SK-N-SH (cell line): ENCODE results near the gene MAD1L1. TPM values are rescaled to one million over a fixed set of nuclear protein-coding genes. Genes with fewer than 3 reads are reported as not detected.

Experiments
- CTCF ChIA-PET: fragments of 300-600, 350-600 bp; formaldehyde crosslinking; extraction: SDS; loops from one replicate; lab custom pipeline; 2021; lab: Yijun Ruan, JAX
- POLR2A ChIA-PET: fragments of 350-600 bp; sonication (Branson Sonifier 250); formaldehyde crosslinking; extraction: SDS; loops from one replicate; lab custom pipeline; 2020; ENCODE audit warnings: antibody characterized with exemption, inconsistent platforms; lab: Yijun Ruan, JAX
- DNase-seq: peaks from one replicate; pipeline ENCODE4 v3.0.0; 2012
- H2AFZ ChIP-seq: fragments of 200-600 bp; sonication (generic); 2 replicates; pipeline ENCODE4 v1.8.1; 2016; ENCODE audit warnings: antibody characterized with exemption, mild to moderate bottlenecking, low read depth
- H3F3A ChIP-seq: fragments of 200-600 bp; sonication (generic); replicated peaks from 2 replicates; pipeline ENCODE3; 2016; ENCODE audit warnings: antibody characterized with exemption, mild to moderate bottlenecking; ENCODE audit not compliant: insufficient read depth
- H3K27ac ChIP-seq, 2 experiments: fragments of 200-500 bp in 1 of 2; fragments of 200-600 bp in 1 of 2; sonication (Bioruptor generic) in 1 of 2; sonication (generic), shearing (Covaris generic) in 1 of 2; 2 replicates each; pipeline versions ENCODE4 v1.5.1 to v1.6.1; 2014 to 2016; ENCODE audit warnings: low read depth in 2 of 2, inconsistent platforms in 1 of 2, low read length in 1 of 2, mild to moderate bottlenecking in 1 of 2, mixed read lengths in 1 of 2
- H3K27me3 ChIP-seq: fragments of 200-600 bp; sonication (generic), shearing (Covaris generic); 2 replicates; pipeline ENCODE4 v1.6.1; 2016; ENCODE audit warnings: mixed run types; ENCODE audit not compliant: insufficient read depth
- H3K36me3 ChIP-seq, 2 experiments: fragments of 200-500 bp in 1 of 2; fragments of 200-600 bp in 1 of 2; sonication (Bioruptor generic) in 1 of 2; sonication (generic) in 1 of 2; replicated peaks in 1 of 2; 2 replicates each; pipeline versions ENCODE3 to v1.5.1; 2014 to 2016; ENCODE audit warnings: low read length in 1 of 2, mild to moderate bottlenecking in 1 of 2; ENCODE audit not compliant: insufficient read depth in 2 of 2, control insufficient read depth in 1 of 2
- H3K4me1 ChIP-seq, 2 experiments: fragments of 200-500 bp in 1 of 2; fragments of 200-600 bp in 1 of 2; sonication (Bioruptor generic) in 1 of 2; sonication (generic), shearing (Covaris generic) in 1 of 2; 2 replicates each; pipeline versions ENCODE4 v1.5.1 to v1.6.1; 2014 to 2016; ENCODE audit warnings: low read depth in 1 of 2, low read length in 1 of 2, mixed run types in 1 of 2; ENCODE audit not compliant: insufficient read depth in 2 of 2, control insufficient read depth in 1 of 2
- H3K4me2 ChIP-seq: fragments of 200-600 bp; sonication (generic), shearing (Covaris generic); 2 replicates; pipeline ENCODE4 v1.6.1; 2017; ENCODE audit warnings: mixed run types
- H3K4me3 ChIP-seq, 2 experiments: fragments of 200-500 bp in 1 of 2; fragments of 200-600 bp in 1 of 2; sonication (Bioruptor generic) in 1 of 2; sonication (generic), shearing (Covaris generic) in 1 of 2; 2 replicates each; pipeline versions ENCODE4 v1.5.1 to v1.8.1; 2014 to 2016; ENCODE audit warnings: low read depth in 2 of 2, inconsistent platforms in 1 of 2, low read length in 1 of 2, mild to moderate bottlenecking in 1 of 2, mixed read lengths in 1 of 2, moderate library complexity in 1 of 2
- H3K79me2 ChIP-seq: fragments of 200-600 bp; sonication (generic); 2 replicates; pipeline ENCODE4 v1.8.1; 2017; ENCODE audit warnings: mild to moderate bottlenecking; ENCODE audit not compliant: insufficient read depth
- H3K9ac ChIP-seq: fragments of 200-600 bp; sonication (generic); 2 replicates; pipeline ENCODE4 v1.6.1; 2017; ENCODE audit warnings: mixed run types
- H3K9me2 ChIP-seq: fragments of 200-600 bp; sonication (generic); 2 replicates; pipeline ENCODE4 v1.6.1; 2017; ENCODE audit warnings: mixed run types
- H3K9me3 ChIP-seq: fragments of 200-600 bp; sonication (generic); 2 replicates; pipeline ENCODE4 v1.6.1; 2017; ENCODE audit warnings: mixed run types, mild to moderate bottlenecking, moderate library complexity
- H4K20me1 ChIP-seq: fragments of 200-600 bp; sonication (generic); 2 replicates; pipeline ENCODE4 v1.6.1; 2017; ENCODE audit warnings: mild to moderate bottlenecking, mixed run types; ENCODE audit not compliant: insufficient read depth
- CHD2 ChIP-seq: fragments of 150-350 bp; IDR thresholded peaks from 2 replicates; pipeline ENCODE4 v1.6.1; 2018; ENCODE audit warnings: low read length; ENCODE audit not compliant: partially characterized antibody
- ELF1 ChIP-seq: IDR thresholded peaks from 2 replicates; pipeline ENCODE4 v1.4.0; 2012
- EP300 ChIP-seq, 2 experiments: IDR thresholded peaks; 2 replicates each; pipeline versions ENCODE4 v1.4.0 to v1.6.1; 2012; ENCODE audit warnings: borderline replicate concordance in 1 of 2, low read depth in 1 of 2, low read length in 1 of 2
- FOXJ3 ChIP-seq: sonication (generic); formaldehyde crosslinking; IDR thresholded peaks from 2 replicates; pipeline ENCODE4 v1.5.1; 2020; ENCODE audit warnings: mild to moderate bottlenecking, missing genetic modification reagents
- FOXM1 ChIP-seq: IDR thresholded peaks from 2 replicates; pipeline ENCODE4 v1.4.0; 2012; ENCODE audit warnings: low read depth, mild to moderate bottlenecking
- GATA2 ChIP-seq: sonication (generic); formaldehyde crosslinking; IDR thresholded peaks from 2 replicates; pipeline ENCODE4 v1.5.0; 2020; ENCODE audit warnings: mild to moderate bottlenecking, missing genetic modification reagents
- PBX3 ChIP-seq: IDR thresholded peaks from 2 replicates; pipeline ENCODE4; 2012
- POLR2AphosphoS5 ChIP-seq: IDR thresholded peaks from 2 replicates; pipeline ENCODE4 v1.6.1; 2012; ENCODE audit warnings: low read depth, low read length
- RAD21 ChIP-seq: IDR thresholded peaks from 2 replicates; pipeline ENCODE4 v1.6.1; 2012; ENCODE audit warnings: mild to moderate bottlenecking, low read length
- RCOR1 ChIP-seq: fragments of 150-350 bp; IDR thresholded peaks from 2 replicates; pipeline ENCODE4 v1.6.1; 2017; ENCODE audit warnings: antibody characterized with exemption, low read length
- REST ChIP-seq: IDR thresholded peaks from 2 replicates; pipeline ENCODE4 v1.6.1; 2012; ENCODE audit warnings: mild to moderate bottlenecking, low read depth, low read length, moderate library complexity
- SIN3A ChIP-seq: IDR thresholded peaks from 2 replicates; pipeline ENCODE4 v1.6.1; 2012; ENCODE audit warnings: low read depth, mild to moderate bottlenecking, low read length, moderate library complexity, borderline replicate concordance
- SMC3 ChIP-seq: IDR thresholded peaks from 2 replicates; pipeline ENCODE4 v1.6.1; 2012; ENCODE audit warnings: low read depth, low read length, improper control_type of control experiment
- TEAD4 ChIP-seq: IDR thresholded peaks from 2 replicates; pipeline ENCODE4 v1.4.0; 2012; ENCODE audit warnings: mild to moderate bottlenecking, borderline replicate concordance; ENCODE audit not compliant: insufficient read depth
- YY1 ChIP-seq: IDR thresholded peaks from 2 replicates; pipeline ENCODE4 v1.4.0; 2012; ENCODE audit warnings: low read depth, mild to moderate bottlenecking
- WGBS: methylation state at CpG from one replicate; pipeline ENCODE4 v1.1.6; 2017; ENCODE audit warnings: low lambda C conversion rate; 5-methylcytosine and 5-hydroxymethylcytosine counted together
- polyA plus RNA-seq, 3 experiments: library from polyadenylated mRNA; depleted of rRNA; stranded (reverse); fragments of >200 nt; gene quantifications; 2 replicates each; pipeline ENCODE4 v1.2.3, GENCODE V29; 2012

The MAD1L1 gene
- polyA plus RNA-seq, 1 of the 3 experiments (the other 2 are of a cell fraction): 46.2 TPM

GRCh38 chr7:2230882-2231281 lies 1.9 kb downstream of the MAD1L1 start (continued):
- TF ChIP-seq RCOR1: no peak
- TF ChIP-seq PBX3: no peak
- no peak for TF ChIP-seq YY1
- TF ChIP-seq ELF1: no peak

- CTCF ChIA-PET: interaction anchor here (0.6 to 1.3 kb wide), 6 partner anchors 15 to 674 kb away, joined by 3 to 4 read pairs (median 3); partner anchors contain the start of gene TMEM184A
- H3K4me3 ChIP-seq: no peak overlapping the region
- TF ChIP-seq SIN3A: no peak
- no peak for TF ChIP-seq FOXM1
- no peak for TF ChIP-seq RCOR1
- TF ChIP-seq YY1: no peak
- no peak for TF ChIP-seq POLR2AphosphoS5
- TF ChIP-seq GATA2 (CRISPR knock-in tag): no peak
- TF ChIP-seq ELF1: no peak
- no peak for TF ChIP-seq CHD2
- no peak for TF ChIP-seq FOXJ3
- TF ChIP-seq EP300 (IDR thresholded peaks at IDR 0.05; ENCODE audit: borderline replicate concordance in 1 of 2, low read depth in 1 of 2, low read length in 1 of 2): no peak
- no peak for TF ChIP-seq SMC3
- TF ChIP-seq TEAD4: no peak
- TF ChIP-seq, all 33 proteins: peak for 0
- POLR2A ChIA-PET: interaction anchor here (2.9 kb wide), 1 partner anchor 11 kb away, joined by 12 read pairs; the partner anchor contains the start of genes MRM2 and NUDT1
- H3K9ac ChIP-seq: no peak overlapping the region
- no peaks in the 10 kb centered on the region for H3K9me3 ChIP-seq
- H3K27me3 ChIP-seq: no peaks in the 10 kb centered on the region
- H3K36me3 ChIP-seq: peaks cover 39 to 46% of the 10 kb centered on the region in 2 experiments
- H3K4me2 ChIP-seq: no peak overlapping the region
- no peak for DNase-seq
- no peak overlapping the region for H2AFZ ChIP-seq
- 96% methylated on average over 8 of the region's 8 CpGs for WGBS
- peaks cover 18% of the 10 kb centered on the region for H3F3A ChIP-seq
- H3K9me2 ChIP-seq: no peaks in the 10 kb centered on the region
- peaks cover 3% of the 10 kb centered on the region; the same call in 1 of the 2 replicates for H4K20me1 ChIP-seq
- peaks cover 0 to 37% of the 10 kb centered on the region in 2 experiments; a peak in 1 of 4 replicates for H3K4me1 ChIP-seq
- H3K27ac ChIP-seq: peak overlapping the region in 1 of 2 experiments; percentile 81; a peak in 2 of 4 replicates
- peaks cover 72% of the 10 kb centered on the region for H3K79me2 ChIP-seq
Measured at GRCh38 chr7:2230226-2230625, 2.5 kb downstream of the MAD1L1 start.

GRCh38 chr7:2229467-2229866 lies 3.3 kb downstream of the MAD1L1 start:
- WGBS: 82% methylated on average over 5 of the region's 7 CpGs
- Histone ChIP-seq H3K9ac (no peak overlapping the region), H4K20me1 (peaks cover 3% of the 10 kb centered on the region; the same call in 1 of the 2 replicates), H3K4me3 (no peak overlapping the region), H3K9me3 (no peaks in the 10 kb centered on the region), H2AFZ (no peak overlapping the region), H3K79me2 (peaks cover 73% of the 10 kb centered on the region), H3K36me3 (peaks cover 39 to 45% of the 10 kb centered on the region in 2 experiments), H3K4me2 (no peak overlapping the region), H3K27me3 (no peaks in the 10 kb centered on the region), H3K27ac (peak overlapping the region in 1 of 2 experiments; percentile 81; a peak in 2 of 4 replicates), H3K9me2 (no peaks in the 10 kb centered on the region), H3K4me1 (peaks cover 0 to 37% of the 10 kb centered on the region in 2 experiments; a peak in 1 of 4 replicates), H3F3A (peaks cover 11% of the 10 kb centered on the region)
- DNase-seq: peak; percentile 67
- ChIA-PET POLR2A (interaction anchor here (1.2 kb wide), 1 partner anchor 12 kb away, joined by 4 read pairs; no protein-coding TSS in a partner anchor), CTCF (interaction anchor here (0.6 to 1.0 kb wide), 2 partner anchors 20 to 673 kb away, joined by 3 read pairs; partner anchors contain the start of gene TMEM184A)
- peak; percentile 22; the same call in 1 of the 2 replicates for TF ChIP-seq RCOR1
- peak; percentile 27 for TF ChIP-seq CHD2
- TF ChIP-seq REST: no peak
- TF ChIP-seq RAD21: 0 out of 2 replicates have a peak, but pooled peaks have one; percentile 18
